Measurements from ENCODE around the gene EPHB2. TPM values are rescaled to one million over a fixed set of nuclear protein-coding genes. Genes with fewer than 3 reads are reported as not detected.

EPHB2 gene
- total and polyA plus RNA-seq, 2 of the 8 experiments (the other 6 are each of a cell fraction or from before 2014, with no cell fraction given) = 15.8 to 17.2 TPM

DNA sequence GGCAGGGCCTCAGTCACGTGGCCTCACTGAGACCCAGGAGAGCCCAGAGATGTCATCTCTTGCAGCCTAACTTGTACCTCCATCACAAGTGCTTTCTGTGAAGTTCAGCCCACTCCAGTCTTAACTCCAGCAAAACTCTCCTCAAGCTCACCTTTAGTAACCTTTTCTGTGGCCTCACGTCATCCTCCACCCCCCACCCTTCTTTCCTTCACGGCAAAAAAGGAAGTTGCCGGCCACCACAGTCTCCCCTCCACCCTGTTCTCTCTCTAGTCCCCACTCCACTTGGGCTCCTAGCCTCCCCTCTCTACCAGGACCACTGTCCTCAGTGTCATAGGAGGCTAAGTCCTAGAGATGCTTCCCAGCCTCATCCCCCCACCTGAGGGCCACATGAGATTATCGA is 155.1 kb downstream of the EPHB2 start:
- CTCF ChIA-PET (ENCODE audit: partially characterized antibody) = interaction anchor here (1.1 to 8.5 kb wide), 5 partner anchors 15 to 112 kb away, joined by 3 to 132 read pairs (median 7); no protein-coding TSS in a partner anchor
- Histone ChIP-seq H3K18ac (ENCODE audit: extremely low read depth, low read length) (no peak overlapping the region), H3K4me3 (ENCODE audit: extremely low read depth in 1 of 4, insufficient read depth in 2 of 4, low read depth in 3 of 4, low read length in 4 of 4) (no peak overlapping the region), H4K20me1 (replicated peaks in 1 of 2; ENCODE audit: control insufficient read depth in 1 of 2, insufficient read depth in 2 of 2, low read length in 2 of 2) (no peaks in the 10 kb centered on the region), H4K5ac (ENCODE audit: insufficient read length, low read depth, low read length) (no peak overlapping the region), H3K27me3 (replicated peaks in 1 of 4; ENCODE audit: control insufficient read depth in 3 of 4, extremely low read depth in 1 of 4, insufficient read depth in 3 of 4, low read length in 3 of 4) (no peaks in the 10 kb centered on the region), H3K23ac (ENCODE audit: insufficient read length) (no peak overlapping the region), H2BK5ac (ENCODE audit: low read depth, low read length) (no peak overlapping the region), H2BK12ac (ENCODE audit: low read depth, low read length) (no peak overlapping the region), H3K9ac (replicated peaks in 1 of 4; ENCODE audit: extremely low read depth in 1 of 4, low read depth in 3 of 4, low read length in 3 of 4) (no peak overlapping the region), H3K79me1 (ENCODE audit: low read depth, low read length) (no peaks in the 10 kb centered on the region), H4K8ac (ENCODE audit: extremely low read depth, insufficient read depth, low read length) (no peak overlapping the region), H3K23me2 (ENCODE audit: low read depth, low read length) (no peaks in the 10 kb centered on the region), H3K27ac (ENCODE audit: low read depth, low read length) (no peak overlapping the region), H3K4me1 (replicated peaks in 1 of 4; ENCODE audit: control insufficient read depth in 3 of 4, insufficient read depth in 4 of 4, low read length in 3 of 4) (peaks cover 0 to 7% (median 2%) of the 10 kb centered on the region in 4 experiments; a peak in 5 of 7 replicates), H2AK5ac (ENCODE audit: low read depth, low read length) (no peak overlapping the region), H2BK15ac (ENCODE audit: low read length) (no peak overlapping the region), H3K79me2 (ENCODE audit: control insufficient read depth in 1 of 2, insufficient read depth in 2 of 2, low read length in 2 of 2) (no peaks in the 10 kb centered on the region), H3K56ac (replicated peaks; ENCODE audit: insufficient read length, low read depth, low read length) (no peak overlapping the region), H4K91ac (replicated peaks; ENCODE audit: insufficient read length, low read length) (no peak overlapping the region), H2BK120ac (replicated peaks; ENCODE audit: low read depth, low read length) (no peak overlapping the region), H2AFZ (ENCODE audit: low read length) (no peak overlapping the region), H3K4me2 (ENCODE audit: insufficient read depth in 1 of 2, low read depth in 2 of 2, low read length in 2 of 2) (no peak overlapping the region), H2BK20ac (ENCODE audit: low read length) (no peak overlapping the region), H3K9me3 (ENCODE audit: insufficient read depth in 2 of 2, low read depth in 1 of 2, low read length in 1 of 2) (peaks cover 0 to 3% of the 10 kb centered on the region in 2 experiments; a peak in 1 of 4 replicates), H3K4ac (replicated peaks; ENCODE audit: insufficient read length, low read depth, low read length) (no peak overlapping the region), H3K14ac (ENCODE audit: insufficient read length) (no peak overlapping the region), H3K36me3 (ENCODE audit: control insufficient read depth in 2 of 4, insufficient read depth in 4 of 4, low read length in 3 of 4) (no peaks in the 10 kb centered on the region)
- POLR2A ChIA-PET (ENCODE audit: partially characterized antibody) = no interaction called here
- DNase-seq (ENCODE audit: low read depth in 1 of 2, low spot score in 2 of 2) = no peak
- TF ChIP-seq, protein P1, sequence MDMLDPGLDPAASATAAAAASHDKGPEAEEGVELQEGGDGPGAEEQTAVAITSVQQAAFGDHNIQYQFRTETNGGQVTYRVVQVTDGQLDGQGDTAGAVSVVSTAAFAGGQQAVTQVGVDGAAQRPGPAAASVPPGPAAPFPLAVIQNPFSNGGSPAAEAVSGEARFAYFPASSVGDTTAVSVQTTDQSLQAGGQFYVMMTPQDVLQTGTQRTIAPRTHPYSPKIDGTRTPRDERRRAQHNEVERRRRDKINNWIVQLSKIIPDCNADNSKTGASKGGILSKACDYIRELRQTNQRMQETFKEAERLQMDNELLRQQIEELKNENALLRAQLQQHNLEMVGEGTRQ (IDR thresholded peaks at IDR 0.05; ENCODE audit: low read length) = no peak
- no peak for TF ChIP-seq FOSL1 (IDR thresholded peaks at IDR 0.05; ENCODE audit: insufficient read depth, low read depth, low read length)
- no peak for TF ChIP-seq POLR2A (IDR thresholded peaks at IDR 0.05; ENCODE audit: control extremely low read depth in 1 of 2, low read depth in 2 of 2, low read length in 2 of 2)
- no peak for TF ChIP-seq BRCA1 (IDR thresholded peaks at IDR 0.05; ENCODE audit: low read depth, low read length)
- no peak for TF ChIP-seq BACH1 (IDR thresholded peaks at IDR 0.05; ENCODE audit: low read length)
- TF ChIP-seq SRF (IDR thresholded peaks at IDR 0.05; ENCODE audit: low read depth, low read length) = no peak
- no peak for TF ChIP-seq RBBP5 (IDR thresholded peaks at IDR 0.05; ENCODE audit: borderline replicate concordance, low read depth, low read length)
- TF ChIP-seq POLR2AphosphoS5 (IDR thresholded peaks at IDR 0.05; ENCODE audit: low read depth, low read length) = no peak
- no peak for TF ChIP-seq RXRA (IDR thresholded peaks at IDR 0.05; ENCODE audit: insufficient read depth, low read depth, low read length)
- FAIRE-seq = no peak
- WGBS, 2 experiments (ENCODE audit: extremely low coverage in 1 of 2, insufficient coverage in 1 of 2, insufficient read length in 1 of 2, insufficient replicate concordance in 2 of 2, low coverage in 1 of 2, low lambda C conversion rate in 2 of 2, missing lambda C conversion rate in 1 of 2) = 93% methylated on average over 5 of the region's 5 CpGs; no CpG with 5 or more reads in 1 of the 2 experiments
